ENCODE data around the gene FAM177A1.
"Not testable (repeated sequence)": the region's sequence is repeated elsewhere in the genome, so short reads cannot be mapped to it uniquely, and the experiment has no call there.

Gene FAM177A1

GRCh38 chr14:35045798-35046047 lies 349 bp upstream of the FAM177A1 start:
- no peak for DNase-seq (ENCODE audit: low read depth)
- TF ChIP-seq, protein P1, sequence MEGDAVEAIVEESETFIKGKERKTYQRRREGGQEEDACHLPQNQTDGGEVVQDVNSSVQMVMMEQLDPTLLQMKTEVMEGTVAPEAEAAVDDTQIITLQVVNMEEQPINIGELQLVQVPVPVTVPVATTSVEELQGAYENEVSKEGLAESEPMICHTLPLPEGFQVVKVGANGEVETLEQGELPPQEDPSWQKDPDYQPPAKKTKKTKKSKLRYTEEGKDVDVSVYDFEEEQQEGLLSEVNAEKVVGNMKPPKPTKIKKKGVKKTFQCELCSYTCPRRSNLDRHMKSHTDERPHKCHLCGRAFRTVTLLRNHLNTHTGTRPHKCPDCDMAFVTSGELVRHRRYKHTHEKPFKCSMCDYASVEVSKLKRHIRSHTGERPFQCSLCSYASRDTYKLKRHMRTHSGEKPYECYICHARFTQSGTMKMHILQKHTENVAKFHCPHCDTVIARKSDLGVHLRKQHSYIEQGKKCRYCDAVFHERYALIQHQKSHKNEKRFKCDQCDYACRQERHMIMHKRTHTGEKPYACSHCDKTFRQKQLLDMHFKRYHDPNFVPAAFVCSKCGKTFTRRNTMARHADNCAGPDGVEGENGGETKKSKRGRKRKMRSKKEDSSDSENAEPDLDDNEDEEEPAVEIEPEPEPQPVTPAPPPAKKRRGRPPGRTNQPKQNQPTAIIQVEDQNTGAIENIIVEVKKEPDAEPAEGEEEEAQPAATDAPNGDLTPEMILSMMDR (IDR thresholded peaks at IDR 0.05; ENCODE audit: low read length, missing control alignments), result no peak
- peak overlapping the region; percentile 95 for H3K4me3 ChIP-seq (replicated peaks; ENCODE audit: low read depth, low read length)

DNA sequence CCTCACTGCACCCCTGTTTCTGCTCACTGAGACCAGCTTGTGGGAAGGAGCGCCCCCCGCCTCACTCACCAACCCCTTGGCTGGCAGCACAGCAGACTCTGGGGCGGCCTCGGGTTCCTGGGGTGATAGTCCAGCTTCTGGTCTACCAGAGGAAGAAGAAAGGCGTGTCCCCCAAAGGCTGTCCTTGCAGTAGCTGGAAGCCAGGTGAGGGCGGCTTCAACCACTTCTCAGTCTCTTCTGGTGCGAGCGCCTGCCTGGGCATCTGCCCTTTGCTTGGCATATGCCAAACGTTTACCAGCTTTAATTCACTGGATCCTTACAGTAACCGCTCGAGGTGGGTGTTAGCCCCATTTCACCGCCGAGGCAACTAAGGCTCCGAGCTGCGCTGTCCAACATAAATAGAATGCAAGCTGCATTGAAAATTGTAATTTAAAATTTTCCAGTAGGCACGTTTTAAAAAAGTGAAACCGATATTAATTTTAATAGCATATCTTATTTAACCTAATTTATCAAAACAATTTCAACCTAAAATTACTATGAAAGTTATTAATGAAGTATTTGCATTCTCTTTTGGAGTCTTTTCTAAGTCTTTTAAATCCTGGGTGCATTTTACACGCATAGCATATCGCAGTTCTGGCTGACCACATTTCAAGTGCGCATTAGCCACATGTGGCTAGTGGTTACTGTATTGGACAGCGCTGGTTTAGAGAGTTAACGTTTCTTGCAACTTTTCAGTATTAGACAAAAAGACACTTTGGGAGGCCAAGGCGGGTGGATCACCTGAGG lies 872 bp downstream of the FAM177A1 start:
- H3K4me3 ChIP-seq (replicated peaks; ENCODE audit: low read depth, low read length), result peak overlapping the region; percentile 95
- peak; percentile 43 for DNase-seq (ENCODE audit: low read depth)
- TF ChIP-seq, protein P1 (IDR thresholded peaks at IDR 0.05; ENCODE audit: low read length, missing control alignments), result no peak

DNA sequence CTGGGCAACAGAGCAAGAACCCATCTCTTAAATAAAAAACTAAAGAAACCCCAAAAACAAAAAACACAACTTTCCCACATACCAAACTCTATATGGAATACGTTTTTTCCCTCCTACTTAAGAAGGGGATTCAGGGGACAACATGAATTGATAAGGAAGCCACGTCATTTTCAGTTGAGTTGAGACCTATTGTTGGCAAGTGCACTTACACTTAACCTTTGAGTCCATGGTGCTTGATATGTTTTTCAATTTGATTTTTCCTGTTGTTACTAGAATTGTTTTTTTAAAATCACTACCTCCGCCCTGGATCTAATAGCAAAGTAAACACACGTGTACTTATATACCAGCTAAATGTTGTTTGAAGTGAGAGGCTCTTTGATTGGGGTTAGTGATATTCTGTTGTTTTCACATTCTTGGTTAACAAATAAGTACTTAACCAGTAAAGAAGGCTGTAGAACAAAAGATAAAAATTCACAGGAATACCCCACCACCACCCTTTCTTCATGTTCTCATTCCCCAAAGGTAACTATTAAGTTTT lies 2.0 kb downstream of the FAM177A1 start:
- peak; percentile 9 for DNase-seq (ENCODE audit: low read depth)
- peak overlapping the region; percentile 30 for H3K4me3 ChIP-seq (replicated peaks; ENCODE audit: low read depth, low read length)
- TF ChIP-seq, protein P1 (IDR thresholded peaks at IDR 0.05; ENCODE audit: low read length, missing control alignments), result no peak

- TF ChIP-seq, protein P1 (IDR thresholded peaks at IDR 0.05; ENCODE audit: low read length, missing control alignments), result no peak
- no peak overlapping the region for H3K4me3 ChIP-seq (replicated peaks; ENCODE audit: low read depth, low read length)
- peak; percentile 83 for DNase-seq (ENCODE audit: low read depth)
Observed at GRCh38 chr14:35050652-35051051, 4.6 kb downstream of the FAM177A1 start.

- peak; percentile 39 for DNase-seq (ENCODE audit: low read depth)
- H3K4me3 ChIP-seq (replicated peaks; ENCODE audit: low read depth, low read length), result no peak overlapping the region
- TF ChIP-seq, protein P1 (IDR thresholded peaks at IDR 0.05; ENCODE audit: low read length, missing control alignments), result no peak
Observed at GRCh38 chr14:35051796-35052195, 5.7 kb downstream of the FAM177A1 start.

DNA sequence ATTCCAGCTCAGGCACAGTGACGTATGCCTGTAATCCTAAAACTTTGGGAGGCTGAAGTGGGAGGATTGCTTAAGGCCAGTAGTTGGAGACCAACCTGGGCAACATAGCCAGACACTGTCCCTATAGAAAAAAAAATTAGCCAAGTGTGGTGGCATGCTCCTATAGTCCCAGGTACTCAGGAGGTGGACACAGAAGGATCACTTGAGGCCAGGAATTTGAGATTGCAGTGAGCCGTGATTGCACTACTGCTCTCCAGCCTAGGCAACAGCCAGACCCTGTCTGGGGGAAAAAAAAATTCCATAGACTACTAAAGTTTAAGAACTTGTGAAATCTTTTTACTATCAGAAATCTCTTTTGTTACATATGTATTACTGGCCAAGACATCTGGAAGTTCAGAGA lies 6.6 kb downstream of the FAM177A1 start:
- TF ChIP-seq, protein P1 (IDR thresholded peaks at IDR 0.05; ENCODE audit: low read length, missing control alignments), result no peak
- no peak overlapping the region for H3K4me3 ChIP-seq (replicated peaks; ENCODE audit: low read depth, low read length)
- no peak for DNase-seq (ENCODE audit: low read depth)

DNA sequence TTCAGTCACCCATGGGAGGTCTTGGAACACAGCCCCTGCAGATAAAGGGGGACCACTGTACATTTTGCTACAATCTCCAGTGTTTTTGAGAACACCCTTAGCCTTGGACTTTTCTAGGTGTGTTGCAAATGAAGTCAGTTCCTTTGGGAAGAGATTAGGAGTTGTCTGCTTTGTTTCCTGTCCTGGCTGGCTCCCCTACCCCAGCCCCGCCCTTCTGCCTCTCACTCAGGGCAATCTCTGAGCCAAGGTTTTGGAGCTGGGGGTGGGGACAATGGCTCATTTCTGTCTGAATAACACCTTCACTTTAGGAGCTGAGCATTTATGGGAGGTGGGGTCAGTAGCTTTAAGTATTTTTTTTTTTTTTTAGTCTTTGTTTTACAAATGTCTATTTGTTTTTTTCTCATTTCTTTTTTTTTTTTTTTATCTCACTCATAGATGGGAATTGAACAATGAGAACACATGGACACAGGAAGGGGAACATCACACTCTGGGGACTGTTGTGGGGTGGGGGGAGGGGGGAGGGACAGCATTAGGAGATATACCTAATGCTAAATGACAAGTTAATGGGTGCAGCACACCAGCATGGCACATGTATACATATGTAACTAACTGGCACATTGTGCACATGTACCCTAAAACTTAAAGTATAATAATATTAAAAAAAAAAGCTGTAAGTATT lies 15.2 kb downstream of the FAM177A1 start:
- DNase-seq (ENCODE audit: low read depth), result peak; percentile 31

GRCh38 chr14:35065731-35066130 lies 19.7 kb downstream of the FAM177A1 start:
- DNase-seq (ENCODE audit: low read depth); H3K4me3 ChIP-seq (replicated peaks; ENCODE audit: low read depth, low read length): not testable (repeated sequence)

More for the DNA sequence above, 15.2 kb downstream of the FAM177A1 start:
- H3K4me3 ChIP-seq (replicated peaks; ENCODE audit: low read depth, low read length), result not testable (repeated sequence)

Measured in fibroblast of pulmonary artery (primary cell).